Fibroblast of skin of abdomen (primary cell): ENCODE data around the gene TNK2.
A peak's percentile ranks its signal among the peaks of the same experiment; 100 is the strongest.
"Not testable (repeated sequence)": the region's sequence is repeated elsewhere in the genome, so short reads cannot be mapped to it uniquely, and the experiment has no call there.

ENCODE experiments used
- DNase-seq: peaks from one replicate; pipeline ENCODE4 v3.0.0-alpha.2; 2013

Gene TNK2

DNA sequence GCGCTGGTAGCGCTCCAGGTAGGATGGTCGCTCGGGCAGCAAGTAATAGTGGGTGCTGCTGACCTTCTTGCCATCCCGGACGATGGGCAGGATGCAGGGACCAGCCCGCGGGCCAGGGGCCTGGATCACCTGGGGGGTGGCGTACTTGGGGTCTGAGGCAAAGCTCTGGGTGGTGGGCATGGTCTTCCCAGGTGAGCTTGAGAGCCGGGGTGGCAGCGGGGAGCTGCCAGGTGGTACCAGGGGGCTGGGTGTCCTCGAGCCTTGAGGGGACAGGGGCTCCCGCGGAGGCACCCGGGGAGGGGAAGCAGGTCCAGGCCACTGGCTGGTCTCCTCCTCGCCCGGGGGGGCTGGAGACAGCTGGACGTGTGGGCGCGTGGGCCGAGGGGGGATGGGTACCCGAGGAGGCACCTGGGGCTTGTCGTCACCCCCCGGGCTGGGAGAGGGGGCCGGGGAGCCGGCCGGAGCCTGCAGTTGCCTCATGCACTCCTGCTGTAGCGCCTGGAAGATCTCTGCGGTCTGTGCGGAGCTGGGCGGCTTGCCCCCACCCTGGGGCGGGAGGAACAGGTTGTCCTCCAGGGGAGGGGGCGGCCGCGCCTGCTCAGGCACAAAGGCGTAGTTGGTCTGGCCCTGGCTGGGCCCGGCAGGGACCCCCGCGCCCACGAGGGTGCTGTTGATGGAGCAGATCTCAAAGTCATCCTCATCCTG lies 40.6 kb downstream of the TNK2 start:
- DNase-seq = no peak

DNA sequence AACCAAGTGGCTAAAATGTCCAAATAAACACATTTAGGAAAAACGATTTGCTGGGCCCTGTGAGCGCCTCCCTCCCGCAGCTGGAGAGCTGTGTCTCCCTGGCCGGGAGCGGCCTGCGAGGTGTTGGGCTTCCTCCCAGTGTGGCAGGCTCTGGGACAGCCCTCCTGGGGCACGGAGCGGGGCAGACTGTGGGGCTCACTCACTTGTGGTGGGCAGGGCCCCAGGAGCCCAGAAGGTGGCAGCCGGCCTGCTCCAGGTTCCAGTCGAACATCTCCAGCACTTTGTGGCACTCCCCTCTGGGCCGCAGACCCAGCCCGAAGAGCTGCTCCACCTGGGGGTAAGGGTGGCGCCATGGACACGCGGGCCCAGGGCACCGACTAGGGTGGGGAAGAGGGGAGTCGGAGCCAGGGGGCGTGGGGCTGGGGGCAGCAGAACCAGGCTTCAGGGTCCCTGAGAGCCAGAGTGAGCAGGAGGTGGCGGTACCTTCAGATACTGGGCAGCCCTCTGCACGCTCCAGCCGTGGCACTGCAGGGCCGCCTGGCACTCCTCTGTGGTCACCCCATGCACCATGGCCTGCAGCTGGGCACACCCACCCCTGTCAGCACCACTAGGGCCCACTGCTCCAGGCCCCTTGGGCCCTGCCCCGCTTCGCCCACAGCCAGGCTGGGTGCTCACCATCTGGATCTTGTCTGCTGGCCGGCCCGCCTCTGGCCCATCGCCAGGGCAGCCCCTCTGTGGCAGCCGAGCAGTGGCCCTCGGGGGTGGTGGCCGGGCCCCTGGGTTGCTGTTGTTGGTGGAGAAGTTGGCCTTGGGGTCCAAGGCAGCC lies 41.5 kb downstream of the TNK2 start:
- no peak for DNase-seq

DNA sequence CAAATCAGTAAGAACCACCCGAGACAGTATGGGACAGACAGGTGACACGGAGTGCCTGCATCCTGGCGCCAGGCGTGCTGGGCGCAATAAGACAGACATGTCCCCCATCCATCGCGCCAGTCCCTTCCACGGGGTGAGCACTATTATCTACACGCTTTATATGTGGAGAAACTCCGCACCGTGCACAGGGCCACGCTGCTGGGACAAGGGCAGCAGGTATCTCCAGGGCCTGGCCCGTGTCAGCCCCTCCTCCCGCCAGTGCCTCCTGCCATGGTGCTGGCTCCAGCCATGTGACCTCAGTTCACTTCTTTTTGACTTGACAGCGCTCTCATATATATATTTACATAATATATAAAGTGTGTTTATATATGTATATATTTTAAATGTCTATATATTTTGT lies 42.6 kb downstream of the TNK2 start:
- no peak for DNase-seq

DNA sequence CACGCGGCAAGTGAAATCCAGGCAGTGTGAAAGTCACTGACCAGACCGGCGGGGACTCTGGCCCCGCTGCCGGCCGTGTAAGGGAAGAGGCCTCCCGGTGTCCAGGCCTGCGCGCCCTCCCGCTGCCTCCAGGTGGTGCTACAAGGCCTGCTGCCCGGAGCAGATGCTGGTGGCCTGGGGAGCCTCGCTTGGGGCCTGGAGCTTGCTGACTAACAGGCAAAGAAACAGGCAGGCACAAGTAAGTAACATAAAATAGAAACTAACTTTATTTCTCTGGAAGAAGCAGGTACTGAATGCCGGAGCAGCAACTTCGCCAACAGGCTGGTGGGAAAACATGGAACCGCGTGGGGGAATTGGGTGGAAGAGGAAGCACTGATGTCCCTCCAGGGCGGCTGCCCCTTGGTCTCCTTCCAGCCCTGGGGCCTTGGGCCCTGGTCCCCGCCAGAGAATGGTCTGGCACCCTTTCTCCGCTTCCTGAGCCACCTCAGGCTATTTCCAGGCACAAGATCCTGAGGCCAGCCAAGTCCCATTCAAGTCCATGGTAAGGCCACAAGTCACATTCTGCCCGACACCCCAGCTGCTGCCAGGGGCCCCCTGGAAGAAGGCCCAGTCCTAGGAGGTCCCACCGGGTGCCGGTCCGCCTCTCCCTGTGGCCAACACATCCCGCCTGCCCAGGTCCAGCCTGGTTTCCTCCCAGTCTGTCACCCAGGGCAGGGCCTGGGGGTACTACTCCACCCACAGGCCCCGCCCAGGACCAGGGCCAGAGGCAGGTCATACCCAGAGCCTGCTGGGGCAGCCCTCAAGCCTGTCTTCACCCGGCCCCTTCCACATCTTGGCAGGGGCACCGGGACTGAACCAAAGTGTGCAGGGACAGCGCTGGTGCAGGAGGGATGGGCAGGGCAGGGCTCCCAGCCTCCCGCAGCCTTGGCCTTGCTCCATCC lies 45.0 kb downstream of the TNK2 start:
- peak; percentile 80 for DNase-seq

DNA sequence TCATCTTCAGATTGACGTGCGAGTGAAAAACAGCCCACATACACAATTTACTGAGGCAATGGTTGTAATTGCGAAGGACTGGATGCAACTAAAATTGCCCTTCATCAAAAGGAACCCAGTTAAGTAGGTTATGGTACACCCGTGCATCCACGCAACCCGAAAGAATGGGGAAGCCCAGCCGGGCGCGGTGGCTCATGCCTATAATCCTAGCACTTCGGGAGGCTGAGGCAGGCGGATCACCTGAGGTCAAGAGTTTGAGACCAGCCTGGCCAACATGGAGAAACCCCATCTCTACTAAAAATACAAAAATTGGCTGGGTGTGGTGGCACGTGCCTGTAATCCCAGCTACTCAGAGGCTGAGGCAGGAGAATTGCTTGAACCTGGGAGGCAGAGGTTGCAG lies 46.0 kb downstream of the TNK2 start:
- DNase-seq = not testable (repeated sequence)

DNA sequence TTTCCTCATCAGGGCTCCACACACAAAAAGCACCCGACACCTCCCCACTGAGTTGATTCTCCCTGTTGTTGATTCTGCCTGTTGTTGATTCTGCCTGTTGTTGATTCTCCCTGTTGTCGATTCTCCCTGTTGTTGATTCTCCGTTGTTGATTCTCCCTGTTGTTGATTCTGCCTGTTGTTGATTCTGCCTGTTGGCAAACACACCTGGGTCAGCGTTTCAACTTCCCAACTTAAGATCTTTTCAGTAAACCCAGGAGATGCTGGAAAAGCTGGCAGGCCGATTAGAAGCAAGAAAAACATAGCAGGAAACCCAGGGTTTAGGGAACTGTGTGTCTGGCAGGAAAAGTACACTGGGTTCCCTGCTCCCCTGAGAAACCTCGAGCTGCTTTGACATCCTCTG lies 47.9 kb downstream of the TNK2 start:
- DNase-seq = no peak

DNA sequence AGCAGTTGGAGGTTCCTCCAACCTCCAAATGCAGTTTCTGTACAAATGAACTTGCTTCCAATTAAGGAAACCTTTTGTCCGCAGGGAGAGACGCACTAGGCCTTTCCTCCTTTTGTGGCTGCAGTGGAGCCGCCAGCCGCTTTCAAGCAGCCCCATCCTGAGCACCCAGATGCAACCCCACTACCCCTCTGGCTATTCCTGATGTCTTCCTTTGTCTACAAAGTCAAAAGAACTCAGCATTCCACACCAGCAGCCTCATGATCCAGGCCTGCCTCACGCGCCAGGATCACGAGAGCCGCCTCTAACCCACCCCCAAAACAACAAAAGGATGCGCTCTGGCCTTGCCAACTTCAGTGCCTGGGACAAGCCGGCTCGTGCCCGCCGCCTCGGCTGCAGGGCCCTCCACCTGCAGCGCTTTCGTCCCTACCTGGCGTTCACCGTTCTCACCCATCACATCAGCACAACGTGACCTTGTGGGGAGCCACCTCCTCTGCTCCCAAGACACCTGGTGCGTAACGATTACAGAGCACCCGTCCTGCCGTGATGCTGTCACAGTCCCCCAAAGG lies 48.4 kb downstream of the TNK2 start:
- no peak for DNase-seq

DNA sequence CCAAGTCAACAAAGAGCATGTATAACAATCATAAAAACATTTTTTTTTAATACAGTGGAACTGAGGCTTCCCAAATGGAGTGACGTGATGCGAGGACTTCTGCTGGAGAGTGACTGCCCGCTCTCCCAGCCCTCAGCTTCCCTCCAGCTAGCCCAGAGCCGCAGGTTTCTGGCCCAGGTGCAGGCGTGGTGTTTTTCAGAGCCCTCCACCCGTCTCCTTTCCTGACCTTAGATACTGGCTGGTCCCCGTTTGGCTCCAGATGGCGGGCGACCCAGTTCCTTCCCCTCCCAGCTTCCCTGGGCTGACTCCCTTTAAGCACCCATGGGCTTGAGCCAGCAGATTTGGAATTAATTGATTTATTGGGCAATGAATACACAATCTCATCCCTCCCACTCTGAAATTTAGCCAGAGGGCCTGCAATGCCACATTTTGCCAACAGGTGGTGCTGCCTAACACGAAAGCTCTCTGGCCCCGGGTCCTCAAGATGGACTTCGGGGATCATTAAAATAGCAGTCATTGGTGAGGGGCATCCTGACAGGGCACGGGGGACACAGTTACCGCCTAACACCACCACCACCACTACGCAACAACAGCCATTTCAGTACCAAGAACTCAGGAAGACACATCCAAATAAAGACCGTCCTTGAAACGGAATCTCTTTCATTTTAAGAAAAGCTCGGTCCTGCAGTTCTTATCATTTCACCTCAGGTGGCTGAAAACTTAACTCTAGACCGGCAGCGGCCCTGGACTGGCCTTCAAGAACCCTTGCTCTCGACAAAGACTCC lies 49.1 kb downstream of the TNK2 start:
- peak; percentile 50 for DNase-seq

DNA sequence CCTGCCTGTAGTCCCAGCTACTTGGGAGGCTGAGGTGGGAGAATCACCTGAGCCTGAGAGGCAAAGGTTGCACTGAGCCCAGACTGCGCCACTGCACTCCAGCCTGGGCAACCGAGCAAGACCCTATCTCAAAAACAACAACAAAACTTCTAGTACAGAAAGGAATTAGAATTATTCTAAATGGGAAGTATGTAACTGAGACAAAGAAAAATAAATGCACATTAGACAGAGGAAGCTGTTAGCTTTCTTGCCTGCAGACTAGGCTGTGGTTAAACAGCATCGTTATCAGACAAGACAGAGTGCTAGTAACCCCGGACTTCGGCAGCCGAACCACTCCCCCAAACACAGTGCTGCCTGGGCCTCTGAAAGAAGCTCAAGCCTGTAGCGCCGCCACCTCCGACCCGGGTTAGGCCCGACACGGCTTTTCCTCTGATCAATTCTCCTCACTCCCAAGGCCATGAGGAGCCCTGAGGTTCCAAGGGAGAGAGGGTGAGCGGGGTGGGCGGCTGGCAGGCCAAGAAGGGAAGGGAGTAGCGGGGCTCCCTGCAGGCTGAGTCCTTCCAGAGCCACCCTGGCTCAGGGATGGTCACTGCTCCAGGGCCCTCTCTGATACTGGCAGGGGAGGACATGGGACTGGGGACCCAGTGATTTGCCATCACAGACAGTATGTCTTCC lies 51.8 kb downstream of the TNK2 start:
- no peak for DNase-seq

DNA sequence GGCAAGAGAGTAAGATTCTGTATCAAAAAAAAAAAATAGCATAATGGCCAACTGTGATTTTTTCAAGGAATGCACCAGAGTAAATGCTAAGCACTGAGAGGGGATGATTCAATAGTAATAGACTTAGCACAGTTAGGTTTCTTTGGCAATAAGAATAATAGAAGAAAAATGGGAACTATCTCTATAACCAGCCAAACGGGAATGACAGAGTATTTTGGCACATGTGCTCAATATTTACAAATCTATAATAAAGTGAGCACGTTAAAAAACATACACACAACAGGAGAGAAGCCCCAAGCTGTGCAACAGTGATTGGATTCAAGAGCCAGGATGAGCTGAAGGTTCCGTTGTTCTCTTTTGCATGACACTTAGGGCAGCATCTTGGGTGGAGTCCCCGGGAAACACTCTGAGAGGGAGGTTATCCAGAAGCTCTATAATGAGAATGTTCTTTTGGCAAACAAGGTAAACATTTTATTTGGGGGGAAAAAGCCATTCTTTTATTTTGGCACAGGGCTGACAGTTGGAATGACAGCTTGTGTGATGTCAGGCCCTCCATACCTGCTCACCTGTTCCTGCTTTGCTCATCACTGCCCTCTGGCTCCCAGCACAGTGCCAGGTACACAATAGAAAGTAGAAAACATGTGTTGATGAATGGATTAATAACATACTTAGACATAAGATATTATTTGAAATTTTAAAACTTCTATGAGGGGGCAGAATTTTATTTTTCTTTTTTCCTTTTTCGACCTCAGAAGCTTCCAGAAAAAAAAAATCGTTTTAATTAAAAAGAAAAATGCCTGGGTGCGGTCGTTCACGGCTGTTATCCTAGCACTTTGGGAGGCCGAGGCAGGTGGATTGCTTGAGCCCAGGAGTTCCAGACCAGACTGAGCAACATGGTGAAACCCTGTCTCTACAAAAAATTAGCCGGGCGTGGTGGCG lies 52.6 kb downstream of the TNK2 start:
- no peak for DNase-seq

DNA sequence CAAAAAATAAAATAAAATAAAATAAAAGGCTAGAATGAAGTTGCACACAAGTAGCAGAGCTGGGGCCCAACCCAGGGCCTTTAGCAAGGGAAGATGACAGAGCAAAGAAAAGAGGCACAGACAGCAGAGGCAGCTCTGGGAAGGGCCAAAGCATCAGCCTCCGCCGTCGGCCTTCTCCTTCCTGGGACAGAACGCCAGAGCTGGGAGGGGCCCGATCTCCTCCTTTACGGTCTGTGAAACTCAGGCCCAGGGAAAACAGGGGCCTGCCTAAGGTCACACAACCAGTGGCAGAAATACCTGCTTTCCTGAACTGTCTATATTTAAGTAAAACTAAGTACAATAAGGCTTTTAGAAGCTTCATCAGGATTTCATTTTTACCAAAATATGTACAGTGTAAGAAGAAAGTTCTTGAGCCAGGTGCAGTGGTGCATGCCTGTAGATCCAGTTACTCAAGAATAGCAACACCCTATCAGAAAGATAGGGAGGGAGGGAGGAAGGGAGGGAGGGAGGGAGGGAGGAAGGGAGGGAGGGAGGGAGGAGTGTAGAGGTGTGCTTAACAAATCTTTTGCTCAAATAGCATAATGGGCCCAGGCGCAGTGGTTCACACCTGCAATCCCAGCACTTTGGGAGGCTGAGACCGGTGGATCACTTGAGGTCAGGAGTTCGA lies 53.6 kb downstream of the TNK2 start:
- no peak for DNase-seq

DNA sequence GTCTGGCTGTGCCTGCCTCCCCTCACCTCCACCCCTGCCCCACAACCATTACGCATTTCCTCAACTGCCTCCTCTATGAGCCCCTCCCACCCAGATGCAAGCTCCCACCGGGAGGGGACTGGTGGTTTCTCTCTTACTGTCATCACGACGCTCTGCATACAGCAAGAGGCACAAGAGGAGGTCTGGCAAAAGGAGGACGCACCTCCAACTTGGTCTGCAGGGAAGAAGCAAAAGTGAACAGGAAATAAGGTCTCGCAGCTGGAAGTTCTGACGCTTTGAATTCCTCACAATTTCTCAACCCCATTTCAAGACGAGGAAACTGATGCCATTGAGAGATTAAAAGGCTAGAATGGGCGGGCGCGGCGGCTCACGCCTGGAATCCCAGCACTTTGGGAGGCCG lies 54.4 kb downstream of the TNK2 start:
- DNase-seq = no peak

DNA sequence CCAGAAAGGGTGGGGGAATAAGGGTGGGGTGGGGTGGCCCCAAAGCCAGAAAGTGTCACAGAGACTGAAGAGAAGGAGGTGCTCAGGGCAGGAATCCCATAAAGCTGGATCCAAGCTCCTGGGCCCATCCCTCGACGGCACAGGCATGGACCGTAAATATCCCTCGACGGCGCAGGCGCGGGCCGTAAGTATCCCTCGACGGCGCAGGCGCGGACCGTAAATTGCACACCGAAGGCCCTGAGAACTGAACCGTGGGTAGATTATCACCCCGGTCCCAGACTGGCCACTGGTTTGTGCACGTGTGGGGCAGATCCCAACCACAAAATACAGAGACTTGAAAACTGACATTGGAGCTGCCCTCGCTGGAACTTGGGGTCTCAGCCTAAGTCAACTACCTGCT lies 55.3 kb downstream of the TNK2 start:
- DNase-seq = no peak

DNA sequence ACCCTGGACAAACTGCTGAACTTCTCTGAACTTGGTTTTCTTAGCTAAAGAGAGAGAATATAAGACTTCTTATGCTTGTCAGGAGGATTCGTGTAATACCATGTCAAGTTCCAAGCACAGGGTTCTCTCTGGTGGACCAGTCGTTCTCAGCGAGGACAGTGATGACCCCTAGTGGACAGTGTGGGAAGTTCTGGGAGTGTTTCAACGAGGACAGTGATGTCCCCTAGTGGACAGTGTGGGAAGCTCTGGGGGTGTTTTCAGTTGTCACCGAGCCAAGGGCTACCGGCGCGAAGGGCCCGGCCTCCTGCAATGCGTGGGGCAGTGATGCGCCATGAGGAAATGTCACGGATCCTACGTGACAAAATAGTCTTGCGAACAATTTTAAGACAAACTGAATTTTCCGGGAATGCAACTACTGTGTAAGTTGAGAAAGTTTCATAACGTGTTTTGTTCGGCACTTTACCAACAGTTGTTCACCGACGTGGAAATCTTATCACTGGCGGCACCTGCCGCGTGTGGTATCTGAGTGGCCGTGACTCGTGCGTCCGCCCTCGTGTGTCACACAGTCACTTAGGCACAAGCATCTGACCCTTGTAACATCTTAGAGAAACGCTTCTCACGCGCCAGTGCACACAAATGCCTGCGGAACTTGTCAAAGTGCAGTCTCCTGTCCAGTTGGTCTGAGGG lies 57.4 kb downstream of the TNK2 start:
- DNase-seq = peak; percentile 81

DNA sequence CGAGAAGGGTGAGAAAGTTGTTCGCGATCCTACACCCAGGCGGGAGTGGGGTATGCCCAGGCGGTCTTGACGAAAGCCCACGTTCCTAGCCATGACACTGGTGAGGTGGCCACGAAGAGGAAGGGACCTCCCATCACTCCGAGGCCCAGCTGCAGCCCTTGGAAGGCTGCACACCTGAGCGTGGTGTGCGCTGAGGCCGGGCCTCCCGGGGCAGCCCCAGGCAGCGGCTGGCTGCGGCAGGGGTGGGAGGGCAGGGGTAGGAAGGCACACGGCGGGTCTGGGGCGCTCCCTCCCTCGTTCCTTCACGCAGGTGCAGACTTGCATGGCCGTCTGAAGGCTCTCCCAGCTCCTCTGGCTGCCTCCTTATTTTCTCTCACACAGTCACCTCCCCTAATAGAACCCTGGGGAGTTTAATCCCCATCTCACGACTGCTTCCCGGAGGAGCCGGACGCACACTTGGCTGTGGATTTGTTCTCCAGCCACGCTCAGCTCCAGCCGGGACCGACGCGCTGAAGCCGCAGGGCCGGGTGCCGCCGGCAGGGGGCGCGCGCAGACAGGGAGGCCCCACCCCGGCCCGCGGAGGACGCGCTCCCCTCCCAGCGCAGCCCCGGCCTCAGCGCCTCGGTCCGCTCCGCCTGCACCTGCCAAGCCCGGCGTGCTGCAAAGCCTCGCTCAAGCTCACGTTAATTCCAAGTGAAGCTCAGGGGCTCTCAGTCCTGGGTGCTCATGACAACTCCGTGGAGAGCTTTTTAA lies 58.9 kb downstream of the TNK2 start:
- DNase-seq = peak; percentile 27

DNA sequence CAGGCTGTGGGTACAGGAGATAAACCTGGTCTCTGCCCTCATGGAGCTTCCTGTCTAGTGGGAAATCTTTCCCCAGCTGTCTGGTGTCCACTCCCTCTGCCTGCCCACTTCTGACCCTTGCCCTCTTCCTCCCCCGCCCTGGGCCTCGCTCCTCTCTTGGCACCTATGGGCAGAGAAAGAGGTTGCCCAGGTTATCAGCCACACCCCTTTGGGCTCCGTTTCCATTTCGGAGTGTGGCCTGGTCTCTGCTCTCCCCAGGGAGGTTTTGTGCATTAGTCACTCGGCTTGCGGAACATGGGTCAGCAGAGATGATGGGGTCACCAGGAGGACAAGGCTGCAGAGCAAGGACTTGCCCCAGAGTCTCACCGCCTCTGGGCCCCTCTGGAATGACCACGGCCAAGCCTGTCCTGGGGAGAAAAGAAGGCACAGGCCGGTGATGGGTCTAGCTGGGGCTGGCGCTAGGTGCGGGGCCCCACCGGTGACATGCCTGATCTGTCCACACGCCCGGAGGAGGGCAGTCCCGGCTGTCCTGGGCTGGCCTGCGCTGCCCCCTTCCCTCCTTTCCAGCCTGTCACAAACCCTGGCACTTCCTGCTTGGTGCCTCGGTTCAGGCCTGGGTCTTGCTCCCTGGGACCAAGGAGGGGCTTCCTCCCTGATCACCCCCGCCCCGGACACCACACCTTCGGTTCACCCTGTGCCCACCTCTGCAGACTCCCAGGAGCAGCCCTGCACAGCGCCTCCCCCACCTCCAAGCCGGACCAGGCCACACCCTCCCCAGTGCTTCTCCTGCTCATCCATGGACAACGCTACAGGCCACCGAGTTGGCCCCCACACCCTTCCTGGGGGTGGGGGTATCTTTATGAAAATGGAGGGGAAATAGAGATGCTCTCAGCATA lies 61.0 kb downstream of the TNK2 start:
- no peak for DNase-seq

DNA sequence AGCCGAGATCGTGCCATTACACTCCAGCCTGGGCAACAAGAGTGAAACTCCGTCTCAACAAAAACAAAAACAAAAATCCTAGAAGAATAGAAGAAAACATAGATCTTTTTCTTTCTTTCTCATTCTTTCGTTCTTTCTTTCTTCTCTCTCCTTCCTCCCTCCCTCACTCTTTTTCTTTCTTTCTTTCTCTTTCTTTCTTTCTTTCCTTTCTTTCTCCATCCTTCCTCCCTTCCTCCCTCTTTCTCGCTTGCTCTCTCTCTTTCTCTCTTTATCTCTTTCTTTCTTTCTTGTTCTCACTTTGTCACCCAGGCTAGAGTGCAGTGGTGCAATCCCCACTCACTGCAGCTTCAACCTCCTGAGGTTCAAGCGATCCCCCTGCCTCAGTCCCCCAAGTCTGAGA lies 62.9 kb downstream of the TNK2 start:
- DNase-seq = no peak
